Esophagus muscularis mucosa (tissue), 3 donors: ENCODE measurements around the gene NUCKS1.

ENCODE experiments used
- POLR2A ChIP-seq: fragments of 450-650 bp; IDR thresholded peaks from one replicate; pipeline ENCODE4 v1.6.1; 2017; ENCODE audit warnings: antibody characterized with exemption, moderate library complexity, mild to moderate bottlenecking, low read depth
- POLR2AphosphoS5 ChIP-seq, 2 donors: sonication (generic); formaldehyde crosslinking; IDR thresholded peaks; one replicate each; pipeline ENCODE4 v1.6.1; 2017; ENCODE audit warnings: antibody characterized with exemption in 2 of 2
- TF ChIP-seq, protein P1 (sequence below), 3 experiments: fragments of 200-600 bp in 2 of 3; fragments of 450-650 bp in 1 of 3; sonication (generic) in 2 of 3; IDR thresholded peaks; one replicate each; pipeline ENCODE4 v1.5.1; 2017 to 2019; ENCODE audit warnings: antibody characterized with exemption in 3 of 3, mild to moderate bottlenecking in 2 of 3, moderate library complexity in 1 of 3

DNA sequence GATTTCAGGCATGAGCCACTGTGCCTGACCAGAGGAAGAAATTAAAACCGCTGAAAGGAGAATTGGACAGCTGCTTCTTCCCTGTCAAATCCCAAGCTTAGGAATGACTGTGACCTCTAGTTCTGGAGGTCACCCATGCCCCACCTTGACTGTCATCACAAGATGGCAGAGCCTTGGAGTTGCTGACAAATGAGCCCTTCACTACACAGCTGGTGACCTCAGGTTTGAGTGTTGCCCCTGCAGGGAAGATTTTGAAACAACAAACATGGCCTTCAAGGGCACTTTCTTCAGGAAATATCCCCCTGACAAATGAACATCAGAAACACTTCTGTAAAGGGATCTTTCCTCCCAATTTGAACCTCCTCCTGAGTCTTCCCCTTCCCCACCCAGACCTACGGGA is 62.7 kb downstream of the NUCKS1 start:
- TF ChIP-seq, protein P1, sequence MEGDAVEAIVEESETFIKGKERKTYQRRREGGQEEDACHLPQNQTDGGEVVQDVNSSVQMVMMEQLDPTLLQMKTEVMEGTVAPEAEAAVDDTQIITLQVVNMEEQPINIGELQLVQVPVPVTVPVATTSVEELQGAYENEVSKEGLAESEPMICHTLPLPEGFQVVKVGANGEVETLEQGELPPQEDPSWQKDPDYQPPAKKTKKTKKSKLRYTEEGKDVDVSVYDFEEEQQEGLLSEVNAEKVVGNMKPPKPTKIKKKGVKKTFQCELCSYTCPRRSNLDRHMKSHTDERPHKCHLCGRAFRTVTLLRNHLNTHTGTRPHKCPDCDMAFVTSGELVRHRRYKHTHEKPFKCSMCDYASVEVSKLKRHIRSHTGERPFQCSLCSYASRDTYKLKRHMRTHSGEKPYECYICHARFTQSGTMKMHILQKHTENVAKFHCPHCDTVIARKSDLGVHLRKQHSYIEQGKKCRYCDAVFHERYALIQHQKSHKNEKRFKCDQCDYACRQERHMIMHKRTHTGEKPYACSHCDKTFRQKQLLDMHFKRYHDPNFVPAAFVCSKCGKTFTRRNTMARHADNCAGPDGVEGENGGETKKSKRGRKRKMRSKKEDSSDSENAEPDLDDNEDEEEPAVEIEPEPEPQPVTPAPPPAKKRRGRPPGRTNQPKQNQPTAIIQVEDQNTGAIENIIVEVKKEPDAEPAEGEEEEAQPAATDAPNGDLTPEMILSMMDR (IDR thresholded peaks at IDR 0.05), result no peak
- TF ChIP-seq POLR2A (no peak), POLR2AphosphoS5 (IDR thresholded peaks at IDR 0.05) (no peak)
